NCI-H146 (cell line): Measurements from ENCODE around the gene TBC1D8.

Source experiments
- DNase-seq: peaks from one replicate; lab custom pipeline; 2025; lab: John Stamatoyannopoulos, UW

The TBC1D8 gene

DNA sequence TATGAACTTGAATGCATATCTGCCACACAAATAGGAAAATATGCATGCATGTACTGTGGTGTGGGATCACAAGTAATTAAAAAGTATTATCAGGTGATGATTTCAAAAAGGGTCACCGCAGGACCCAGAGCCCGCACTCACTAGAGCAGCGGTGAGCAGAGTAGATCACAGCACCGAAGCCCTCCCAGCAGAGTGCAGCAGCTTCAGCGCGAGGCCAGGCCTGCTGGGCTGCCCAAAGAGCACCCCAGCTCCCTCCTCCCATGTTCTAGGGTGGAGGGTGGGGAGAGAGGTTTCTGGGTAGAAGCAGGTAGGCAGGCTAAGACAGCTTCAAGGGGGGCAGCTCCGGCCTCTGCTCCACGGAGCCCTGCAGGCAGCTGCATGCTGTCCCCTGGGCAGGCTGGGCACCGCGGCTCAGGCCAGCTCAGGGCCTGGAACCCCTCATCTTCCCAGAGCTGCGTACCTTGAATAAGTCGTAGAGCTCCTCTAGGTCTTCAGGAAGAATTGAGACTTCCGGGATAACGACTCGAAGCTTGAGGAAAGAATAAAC, 124.2 kb downstream of the TBC1D8 start:
- DNase-seq, result no peak

DNA sequence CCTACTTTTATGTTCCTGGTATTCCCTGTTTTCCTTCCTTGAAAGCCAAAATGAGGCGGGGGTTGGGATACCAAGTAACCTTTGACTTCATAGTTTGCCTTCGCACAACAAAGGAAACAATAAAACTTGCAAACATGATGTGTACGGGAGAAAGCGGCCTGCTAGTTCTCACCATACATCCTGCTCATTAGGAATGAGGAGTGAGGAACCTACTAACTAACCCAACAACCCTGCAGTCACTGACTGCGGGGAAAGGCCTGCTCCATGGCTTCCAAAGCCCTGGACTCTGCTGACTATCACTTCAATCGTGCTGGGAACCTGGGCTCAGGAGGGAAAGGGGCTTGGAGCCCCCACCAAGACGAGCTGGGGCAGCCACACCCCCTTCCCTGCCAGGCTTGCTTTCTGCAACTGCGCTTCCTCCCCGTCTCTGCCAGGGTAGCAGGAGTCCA, 124.9 kb downstream of the TBC1D8 start:
- no peak for DNase-seq

DNA sequence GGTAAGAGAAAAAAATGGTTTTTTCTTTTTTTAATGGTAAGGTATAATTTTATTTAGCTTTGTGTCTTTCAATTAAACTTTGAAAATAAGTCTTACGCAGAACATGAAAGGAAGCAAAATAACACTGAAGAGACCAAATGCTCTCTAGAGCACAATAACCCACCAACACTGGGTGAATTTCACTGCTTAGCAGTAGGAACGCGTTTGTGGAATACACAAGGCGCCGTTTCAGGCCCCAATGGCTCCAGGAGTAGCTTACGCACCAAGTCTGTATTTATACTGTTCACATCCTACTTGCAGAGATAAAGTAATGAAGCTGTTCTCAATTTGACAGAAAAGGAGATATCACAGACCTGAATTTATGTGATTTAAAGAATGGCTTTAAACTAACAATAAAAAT, 125.6 kb downstream of the TBC1D8 start:
- DNase-seq, result no peak

DNA sequence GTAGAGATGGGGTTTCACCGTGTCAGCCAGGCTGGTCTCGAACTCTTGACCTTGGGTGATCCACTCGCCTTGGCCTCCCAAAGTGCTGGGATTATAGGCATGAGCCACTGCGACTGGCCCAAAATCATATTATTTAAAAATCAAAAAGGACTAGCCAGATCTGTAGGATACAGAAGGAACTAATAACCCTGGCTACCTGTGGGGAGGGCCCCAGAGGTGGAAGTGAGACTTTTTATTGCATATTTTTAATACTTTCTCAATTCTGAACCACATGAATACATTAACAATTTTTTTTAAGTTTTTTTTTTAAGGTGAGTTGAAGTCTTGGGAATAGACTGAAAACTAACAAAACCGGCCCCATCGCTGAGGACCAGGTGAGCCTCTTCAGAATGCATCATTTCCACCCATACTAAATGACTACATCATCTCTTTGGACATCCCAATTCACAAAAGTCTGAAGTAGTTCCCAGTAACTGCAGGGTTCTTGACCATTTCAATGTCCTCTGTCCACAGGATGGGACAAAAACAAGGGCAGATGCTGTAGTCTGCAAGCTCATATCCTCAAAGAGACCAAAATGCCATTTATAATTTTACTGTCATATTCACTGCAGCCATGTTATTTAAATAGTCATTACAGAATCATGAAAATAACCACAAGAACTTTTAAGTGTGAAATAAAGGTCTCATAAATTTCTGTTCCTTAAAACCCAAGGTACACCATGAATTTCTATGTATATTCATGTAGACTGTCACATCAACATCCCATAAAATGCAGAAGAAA, 127.7 kb downstream of the TBC1D8 start:
- no peak for DNase-seq

DNA sequence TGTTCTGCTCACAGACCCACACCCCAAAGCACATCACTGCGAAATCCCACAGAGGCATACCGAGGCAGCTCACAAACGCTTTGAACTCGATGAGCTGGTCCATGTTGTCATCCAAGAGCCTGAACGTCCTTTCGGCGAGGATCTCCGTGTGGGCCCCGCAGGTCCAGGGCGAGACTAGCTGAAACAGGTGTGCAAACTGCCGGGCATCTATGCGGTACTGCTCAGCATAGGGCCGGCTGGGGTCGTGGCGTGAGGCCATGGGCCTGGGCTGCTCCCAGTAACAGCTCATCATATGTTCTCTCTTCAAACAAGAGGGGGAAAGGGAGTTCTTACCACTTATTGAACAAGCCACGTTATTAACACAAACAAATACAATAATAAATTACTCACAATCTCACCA, 129.0 kb downstream of the TBC1D8 start:
- DNase-seq, result no peak

DNA sequence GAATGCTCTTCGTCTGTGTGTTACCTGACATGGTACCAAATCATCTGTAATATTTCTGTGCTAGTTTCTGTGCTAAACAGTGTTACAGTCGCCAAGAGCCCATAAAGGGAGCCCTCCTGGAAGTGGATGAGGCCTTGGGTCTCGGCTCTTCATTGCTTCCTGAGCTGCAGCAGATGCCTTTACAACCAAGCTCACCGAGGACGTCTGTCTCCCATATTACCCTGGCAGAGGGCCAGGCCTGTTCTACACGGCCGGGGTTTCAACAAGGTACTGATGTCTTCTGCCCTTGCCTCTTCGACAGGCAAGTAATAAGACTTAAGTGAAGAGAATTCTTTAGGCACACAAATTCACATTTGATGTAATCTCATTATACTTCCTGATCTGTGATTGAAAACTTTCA, 132.2 kb downstream of the TBC1D8 start:
- DNase-seq, result no peak

DNA sequence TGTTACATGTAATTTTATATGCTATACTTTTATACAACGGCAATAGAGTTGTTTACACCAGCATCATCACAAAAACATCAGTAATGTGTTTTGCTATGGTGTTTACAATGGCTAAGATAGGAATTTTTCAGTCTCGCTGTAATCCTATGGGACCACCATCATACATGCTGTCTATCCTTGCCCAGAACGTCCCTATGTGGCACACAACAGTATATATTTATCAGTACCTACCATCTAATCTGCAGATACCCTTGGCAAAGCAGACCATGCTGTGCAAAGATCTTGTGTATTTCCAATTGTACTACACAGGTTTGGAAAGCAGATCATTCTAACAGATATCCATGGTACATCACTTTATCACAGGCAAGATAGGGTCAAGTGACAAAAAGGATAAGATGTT, 133.8 kb downstream of the TBC1D8 start:
- no peak for DNase-seq

DNA sequence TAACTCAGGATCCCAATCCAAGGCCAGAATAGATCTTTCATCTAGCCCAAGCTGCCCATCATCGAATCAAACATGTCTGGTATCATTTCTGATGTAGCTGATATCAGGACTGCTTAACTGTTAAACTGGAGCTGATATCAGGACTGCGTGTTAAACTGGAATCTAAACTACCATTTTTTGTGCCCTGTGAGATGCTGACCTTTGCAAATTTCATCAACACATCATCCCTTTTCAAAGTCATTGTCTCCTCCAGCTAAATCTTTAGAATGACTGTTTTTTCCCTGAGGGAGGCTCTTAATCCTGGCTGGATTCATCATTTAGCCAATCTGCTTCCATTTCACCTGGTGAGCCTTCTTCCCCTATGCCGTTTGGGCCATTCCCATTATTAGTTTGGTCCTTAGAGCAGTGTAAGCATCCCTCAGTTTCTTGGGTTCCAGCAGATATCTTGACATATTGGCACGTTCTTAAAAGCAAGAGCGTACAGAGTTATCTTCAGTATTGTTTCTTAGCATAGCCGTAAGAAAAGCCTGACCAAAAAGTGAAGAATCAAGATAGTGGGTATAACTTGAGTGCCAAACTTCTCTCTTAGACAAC, 136.8 kb downstream of the TBC1D8 start:
- DNase-seq, result no peak

DNA sequence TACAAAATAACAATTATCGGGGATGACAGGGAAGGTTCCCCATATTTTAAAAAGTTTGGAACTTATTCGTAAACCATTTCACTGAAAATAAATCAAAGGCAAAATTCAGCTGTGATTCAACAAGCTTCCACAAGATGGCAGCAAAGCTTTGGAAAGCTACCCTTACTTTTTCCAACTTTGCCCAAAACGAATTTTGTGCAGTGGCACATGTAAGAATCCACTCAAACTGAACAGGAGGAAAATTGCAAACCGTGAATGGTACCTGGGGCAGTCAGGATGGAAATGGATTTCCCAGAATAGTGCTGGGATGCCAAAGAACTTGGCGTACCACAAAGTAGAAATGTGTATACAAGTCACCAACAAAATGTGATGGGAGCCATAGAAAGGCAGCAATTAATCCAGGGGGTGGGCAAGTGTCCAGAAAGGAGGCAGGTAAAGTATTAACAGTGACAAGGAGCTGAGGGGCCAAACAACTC, 138.4 kb downstream of the TBC1D8 start:
- DNase-seq, result peak; percentile 4

DNA sequence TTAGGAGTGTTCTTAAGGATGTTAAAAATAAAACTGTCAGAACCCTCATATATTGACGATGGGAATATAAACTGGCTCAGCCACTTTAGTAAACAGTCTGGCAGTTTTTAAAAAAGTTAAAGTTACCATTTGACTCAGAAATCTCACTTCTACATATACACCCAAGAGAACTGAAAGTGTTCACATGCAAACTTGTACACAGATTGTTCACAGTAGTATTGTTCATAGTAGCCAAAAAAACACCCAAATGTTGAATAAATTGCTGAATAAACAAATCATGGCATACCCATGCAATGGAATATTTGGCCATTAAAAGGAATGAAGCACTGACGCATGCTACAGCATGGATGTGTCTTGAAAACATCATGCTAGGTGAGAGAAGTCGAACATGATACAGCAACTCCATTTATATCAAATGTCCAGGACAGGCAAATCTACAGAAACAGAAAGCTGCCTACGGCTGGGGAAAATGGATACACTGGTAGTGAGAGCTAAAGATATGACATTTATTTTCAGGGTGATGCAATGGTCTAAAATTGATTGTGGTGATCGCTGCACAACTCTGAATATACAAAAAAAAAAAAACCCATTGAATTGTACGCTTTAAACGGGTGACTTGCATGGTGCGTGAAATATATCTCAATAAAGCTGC, 139.0 kb downstream of the TBC1D8 start:
- no peak for DNase-seq

DNA sequence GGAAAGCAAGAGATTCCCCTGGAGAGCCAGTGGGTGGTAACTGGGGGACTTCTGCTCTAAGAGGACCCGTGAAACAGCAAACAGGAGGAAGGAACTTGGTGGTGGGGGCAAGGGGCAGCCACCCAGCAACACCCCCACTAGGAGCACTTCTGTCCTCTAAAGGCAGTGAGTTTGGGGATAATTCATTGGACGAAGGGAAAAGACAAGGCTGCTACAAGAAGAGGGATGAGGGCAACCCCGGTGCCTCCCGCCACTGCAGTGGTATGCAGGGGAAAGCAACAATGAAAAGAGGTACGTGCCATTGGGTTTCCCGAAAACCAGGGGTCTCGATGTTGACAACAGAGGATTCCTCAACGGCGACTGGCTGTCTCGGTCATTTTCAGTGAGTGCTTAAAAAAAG, 140.0 kb downstream of the TBC1D8 start:
- DNase-seq, result no peak

DNA sequence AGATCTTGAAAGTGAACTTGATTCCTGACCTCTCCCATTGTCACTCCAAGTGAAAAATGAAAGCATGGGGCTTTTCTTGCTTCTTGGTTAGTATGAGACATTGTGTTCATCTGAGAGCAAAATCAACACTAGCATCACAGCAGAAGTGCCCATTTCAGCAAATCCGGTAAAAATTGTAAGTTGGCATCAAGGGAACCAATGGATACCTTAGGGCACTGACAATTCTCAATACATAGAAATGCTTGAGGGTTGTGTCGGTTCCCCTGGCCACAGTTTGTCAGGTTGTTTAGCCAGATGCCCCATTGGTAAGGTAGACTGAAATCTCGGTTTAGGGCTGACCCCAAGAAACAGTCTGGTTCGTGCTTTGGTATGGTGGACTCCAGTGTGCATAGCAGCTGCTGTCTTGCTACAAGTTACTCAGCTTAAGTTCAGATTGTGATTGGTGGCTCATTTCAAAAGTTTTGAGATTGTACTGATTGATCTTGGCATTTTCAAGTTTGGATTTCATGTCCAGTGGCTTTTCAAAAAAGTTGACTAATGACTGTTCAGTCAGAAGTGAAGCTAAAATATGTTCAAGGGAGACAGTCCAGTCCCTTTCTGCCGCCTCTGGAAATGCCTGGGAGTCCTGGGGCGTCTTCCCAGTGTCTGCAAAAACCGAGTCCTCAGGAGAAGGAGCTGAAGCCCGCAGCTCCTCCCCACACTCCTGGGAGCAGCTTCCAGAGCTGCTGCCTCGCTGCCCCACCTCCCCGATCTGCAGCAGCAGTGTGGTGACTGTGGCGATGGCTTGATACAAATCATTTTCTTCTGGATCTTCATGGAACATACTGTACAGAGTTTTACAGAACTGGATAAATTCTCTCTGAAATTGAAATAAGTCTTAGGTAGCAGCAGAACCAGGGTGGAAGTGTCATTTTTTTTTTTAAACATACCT, 143.5 kb downstream of the TBC1D8 start:
- DNase-seq, result no peak

DNA sequence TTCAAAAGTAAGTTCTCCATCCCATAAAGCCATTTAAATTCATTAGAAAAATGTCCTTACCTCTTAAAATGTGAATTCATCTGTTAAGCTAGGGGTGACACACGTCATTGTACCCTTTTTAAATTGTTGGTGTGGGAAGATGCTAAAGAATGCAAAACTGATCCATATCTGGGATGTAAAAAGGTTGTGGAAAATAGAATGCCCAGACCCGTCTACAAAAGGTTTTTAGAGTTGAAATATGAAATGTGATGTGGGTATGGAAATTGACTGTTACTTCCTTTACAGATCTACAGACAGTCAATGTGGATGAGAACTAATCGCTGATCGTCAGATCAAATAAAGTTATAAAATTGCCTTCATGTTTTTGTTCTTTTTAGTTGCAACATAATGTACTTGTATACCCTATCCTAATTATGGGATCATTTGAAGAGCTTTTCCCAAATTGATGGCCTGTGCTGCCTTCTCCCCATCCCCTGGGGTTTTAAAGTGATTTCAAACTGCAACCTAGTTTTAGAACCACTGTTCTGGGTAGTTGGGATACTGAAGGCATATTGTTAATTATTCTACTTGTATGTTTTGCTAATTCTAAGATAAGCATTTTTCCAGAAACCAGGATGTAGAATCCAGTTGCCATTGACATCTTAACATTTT, 145.0 kb downstream of the TBC1D8 start:
- DNase-seq, result no peak

DNA sequence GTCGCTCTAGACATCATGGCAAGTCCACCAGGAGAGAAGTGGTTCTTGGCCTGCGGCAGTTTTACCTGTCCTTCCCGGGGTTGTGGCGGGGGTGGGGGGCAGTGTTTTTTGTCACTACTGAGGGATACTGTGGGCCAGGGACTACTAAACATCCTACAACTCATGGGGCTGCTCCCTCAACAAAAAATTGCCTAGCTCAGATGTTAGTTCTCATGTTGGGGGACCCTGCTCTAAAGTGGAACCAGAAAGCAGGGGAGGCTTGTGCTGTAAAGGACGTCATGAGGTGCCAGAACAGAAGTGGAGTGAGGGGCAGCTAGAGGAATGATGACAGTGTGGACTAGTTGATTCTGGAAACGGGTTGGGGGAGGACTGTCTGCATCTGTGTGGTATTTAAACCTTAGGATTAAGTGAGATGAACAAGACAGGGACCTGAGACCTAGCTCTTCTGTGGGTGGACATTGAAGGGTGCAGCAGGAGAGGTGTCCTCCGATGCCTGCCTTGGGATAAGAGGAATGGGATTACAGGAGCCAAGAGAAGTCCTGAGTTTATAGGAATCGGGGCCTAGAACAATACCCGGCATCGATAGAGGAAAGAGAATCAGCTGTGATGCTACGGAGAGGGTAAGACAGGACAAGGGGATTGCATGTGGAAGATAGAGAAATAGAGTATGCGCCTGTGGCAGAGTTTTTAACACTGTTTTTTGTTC, 146.4 kb downstream of the TBC1D8 start:
- DNase-seq, result no peak

DNA sequence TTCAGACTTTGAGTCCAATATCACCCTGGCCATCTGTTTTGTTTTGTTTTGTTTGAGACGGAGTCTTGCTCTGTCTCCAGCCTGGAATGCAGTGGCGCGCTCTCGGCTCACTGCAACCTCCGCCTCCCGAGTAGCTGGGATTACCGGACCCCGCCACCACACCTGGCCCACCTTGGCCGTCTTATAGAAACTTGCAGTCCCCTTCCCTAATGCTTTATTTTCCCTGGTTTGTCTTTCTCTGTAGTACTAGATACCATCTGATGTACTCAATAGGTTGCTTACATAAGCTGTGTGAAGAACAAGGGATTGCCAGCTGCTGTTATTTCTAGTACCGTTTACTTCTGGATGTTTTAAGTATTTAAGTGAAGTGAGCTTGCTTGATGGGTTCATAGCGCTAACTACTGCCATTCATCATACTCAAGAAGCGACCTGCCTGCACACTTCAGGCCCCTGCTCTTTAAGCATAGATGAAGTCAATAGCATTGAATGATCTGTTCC, 147.9 kb downstream of the TBC1D8 start:
- DNase-seq, result no peak

DNA sequence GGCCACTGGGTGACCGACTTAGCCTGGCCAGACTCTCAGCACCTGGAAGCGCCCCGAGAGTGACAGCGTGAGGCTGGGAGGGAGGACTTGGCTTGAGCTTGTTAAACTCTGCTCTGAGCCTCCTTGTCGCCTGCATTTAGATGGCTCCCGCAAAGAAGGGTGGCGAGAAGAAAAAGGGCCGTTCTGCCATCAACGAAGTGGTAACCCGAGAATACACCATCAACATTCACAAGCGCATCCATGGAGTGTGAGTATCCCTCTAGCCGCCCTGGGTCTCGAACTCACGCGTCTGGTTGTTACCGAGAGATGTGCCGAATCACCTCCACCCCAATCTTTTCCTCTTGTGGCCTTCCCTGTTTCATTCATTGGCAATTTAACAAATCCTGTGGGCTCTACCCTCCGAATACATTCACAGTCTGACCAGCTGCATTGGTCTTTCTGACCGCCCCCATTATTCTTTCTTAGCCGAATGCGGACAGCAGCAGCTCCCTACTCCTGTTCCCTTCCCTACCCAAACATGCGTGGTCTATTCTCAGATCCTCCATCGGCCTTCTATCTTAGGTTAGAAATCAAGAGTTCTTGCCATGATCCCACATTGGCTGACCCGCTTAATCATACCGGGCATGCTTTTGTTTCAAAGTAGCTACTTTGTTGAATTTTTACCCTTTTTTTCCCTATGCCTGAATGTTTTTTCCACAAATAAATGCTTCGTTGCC, 148.5 kb downstream of the TBC1D8 start:
- DNase-seq, result no peak

DNA sequence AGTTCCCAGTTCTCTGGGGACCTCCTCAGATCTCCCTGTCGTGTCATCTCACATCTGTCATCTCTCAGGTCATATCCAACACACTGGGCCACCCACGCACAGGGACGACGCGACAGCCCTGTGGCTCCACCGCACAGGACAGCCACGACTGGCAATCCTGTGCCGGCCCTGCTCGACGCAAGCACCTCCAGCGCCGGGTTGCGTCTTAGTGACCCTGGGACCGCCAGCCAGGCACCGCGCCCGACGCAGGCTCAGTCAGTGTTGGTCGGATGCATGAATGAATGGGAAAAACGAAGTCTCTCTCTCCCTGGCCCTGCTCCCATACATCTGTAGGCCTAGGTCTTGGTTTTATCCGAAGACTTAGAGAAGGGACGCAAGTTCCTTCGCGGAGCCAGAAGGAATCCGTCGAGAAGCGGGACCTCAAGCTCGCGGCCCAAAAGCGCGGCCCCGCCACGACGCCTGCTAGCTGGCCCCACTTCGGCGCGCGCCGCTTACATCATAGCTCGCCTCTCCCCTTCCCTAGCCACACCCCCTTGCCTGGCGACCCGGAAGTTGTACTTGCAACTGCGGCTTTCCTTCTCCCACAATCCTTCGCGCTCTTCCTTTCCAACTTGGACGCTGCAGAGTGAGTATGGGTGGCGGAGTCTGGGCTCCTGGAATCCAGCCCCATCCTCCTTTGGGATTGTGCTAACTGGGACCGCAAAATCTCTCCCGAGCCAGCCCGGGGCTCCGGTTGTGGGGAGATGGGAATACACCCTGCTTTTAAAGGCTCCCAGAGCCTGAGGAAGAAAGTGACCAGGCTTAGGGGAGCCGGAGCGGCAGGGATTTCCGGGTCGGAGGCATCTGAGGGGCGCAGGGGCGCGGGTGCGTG, 149.3 kb downstream of the TBC1D8 start, which contains the start of gene RPL31:
RPL31 (plus strand) TSS at position 599 of the 871 bp plus-strand sequence. CDS start 413 bp downstream, outside the sequence.
- DNase-seq, result peak; percentile 90

DNA sequence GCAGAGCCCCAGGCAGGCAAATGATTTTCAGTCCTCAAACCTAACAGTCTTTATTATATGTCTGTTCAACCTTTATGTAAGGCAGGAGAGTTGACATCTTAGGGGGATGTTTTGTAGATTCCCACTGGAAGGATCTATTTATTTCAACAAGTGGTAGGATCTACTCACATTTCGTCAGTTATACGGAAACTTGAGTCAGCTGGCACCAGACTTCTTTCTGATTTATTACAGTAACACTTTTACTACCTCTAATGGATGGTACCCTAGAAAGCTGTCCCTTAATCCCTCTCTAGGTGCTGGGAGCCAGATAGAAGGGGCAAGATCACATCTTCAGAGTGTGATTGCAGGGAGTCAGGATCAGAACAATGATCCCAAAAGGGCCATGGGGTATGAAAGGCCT, 151.2 kb downstream of the TBC1D8 start:
- no peak for DNase-seq

DNA sequence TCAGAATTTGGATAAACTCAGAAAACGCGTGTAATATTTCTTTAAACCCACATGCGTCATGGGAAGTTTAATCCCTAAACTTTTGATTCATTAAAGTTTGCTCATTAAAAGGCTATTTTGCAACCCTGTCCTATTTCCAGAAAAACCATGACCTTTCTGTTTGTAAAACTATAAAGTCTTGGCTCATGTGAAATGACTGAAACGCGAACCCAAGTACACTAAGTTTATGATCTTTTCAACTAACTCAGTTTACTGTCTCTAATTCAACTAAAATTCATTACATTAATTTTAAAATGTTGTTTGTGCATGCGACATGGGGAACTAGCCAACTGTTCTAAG, 153.0 kb downstream of the TBC1D8 start:
- DNase-seq, result no peak
